Hepatocyte (in vitro differentiated cells): ENCODE data around the gene GEMIN5. TPM values are rescaled to one million over a fixed set of nuclear protein-coding genes. Genes with fewer than 3 reads are reported as not detected.
"Not testable (repeated sequence)": the region's sequence is repeated elsewhere in the genome, so short reads cannot be mapped to it uniquely, and the experiment has no call there.

Experiments used
- DNase-seq: peaks from one replicate; pipeline ENCODE4 v3.0.0-alpha.2; 2016; ENCODE audit warnings: low spot score
- H2AFZ ChIP-seq: fragments of 200-600 bp; sonication (generic); 2 replicates; pipeline ENCODE4 v1.6.0; 2016; ENCODE audit warnings: antibody characterized with exemption, mild to moderate bottlenecking
- H3K27ac ChIP-seq: fragments of 200-600 bp; sonication (generic); 2 replicates; pipeline ENCODE4 v1.5.1; 2016; ENCODE audit warnings: mild to moderate bottlenecking
- H3K27me3 ChIP-seq: fragments of 200-600 bp; sonication (generic); 2 replicates; pipeline ENCODE4 v1.6.1; 2016
- H3K36me3 ChIP-seq: fragments of 200-600 bp; sonication (generic); replicated peaks from 2 replicates; pipeline ENCODE4 v1.5.1; 2016; ENCODE audit warnings: low read depth; ENCODE audit not compliant: insufficient read depth
- H3K4me1 ChIP-seq: fragments of 200-600 bp; sonication (generic); 2 replicates; pipeline ENCODE4 v1.5.1; 2016; ENCODE audit warnings: mild to moderate bottlenecking, moderate library complexity; ENCODE audit not compliant: insufficient read depth
- H3K4me2 ChIP-seq: fragments of 200-600 bp; sonication (generic); 2 replicates; pipeline ENCODE4 v1.6.0; 2016
- H3K4me3 ChIP-seq: fragments of 200-600 bp; sonication (generic); 2 replicates; pipeline ENCODE4 v1.5.1; 2016; ENCODE audit warnings: mild to moderate bottlenecking
- H3K79me2 ChIP-seq: fragments of 200-600 bp; sonication (generic); 2 replicates; pipeline ENCODE4 v1.6.0; 2017; ENCODE audit warnings: mild to moderate bottlenecking
- H3K9me2 ChIP-seq: fragments of 200-600 bp; sonication (generic); replicated peaks from 2 replicates; pipeline ENCODE4 v1.6.0; 2017; ENCODE audit warnings: mild to moderate bottlenecking; ENCODE audit not compliant: insufficient read depth
- H3K9me3 ChIP-seq: fragments of 200-600 bp; sonication (generic); 2 replicates; pipeline ENCODE4 v1.5.1; 2016; ENCODE audit warnings: low read depth, mild to moderate bottlenecking
- H4K20me1 ChIP-seq: fragments of 200-600 bp; sonication (generic); 2 replicates; pipeline ENCODE4 v1.6.0; 2016; ENCODE audit warnings: mild to moderate bottlenecking; ENCODE audit not compliant: insufficient read depth, poor library complexity, severe bottlenecking
- EZH2 ChIP-seq: fragments of 200-600 bp; sonication (generic); IDR thresholded peaks from 2 replicates; pipeline ENCODE4 v1.6.1; 2016; ENCODE audit warnings: antibody characterized with exemption, mild to moderate bottlenecking, borderline replicate concordance
- EZH2phosphoT487 ChIP-seq: fragments of 200-600 bp; sonication (generic); IDR thresholded peaks from one replicate; pipeline ENCODE4 v1.6.1; 2018; ENCODE audit warnings: antibody characterized with exemption, mild to moderate bottlenecking, low read depth, moderate library complexity; ENCODE audit not compliant: unreplicated experiment, severe bottlenecking
- WGBS: methylation state at CpG from one replicate; pipeline ENCODE4 v1.1.6; 2016; ENCODE audit warnings: low lambda C conversion rate; ENCODE audit errors: missing lambda C conversion rate; 5-methylcytosine and 5-hydroxymethylcytosine counted together
- polyA plus RNA-seq: library from polyadenylated mRNA; unstranded; fragments of >200 nt; fragmentation: Nextera tagmentation; extraction: Ambion mirVana; gene quantifications from 2 replicates; pipeline ENCODE4 v1.2.1, GENCODE V29; 2016
- total RNA-seq: library from RNA; depleted of rRNA; stranded (reverse); fragments of >200 nt; gene quantifications from 2 replicates; pipeline ENCODE4 v1.2.3, GENCODE V29; 2014
- TF ChIP-seq, protein P1 (sequence below): fragments of 200-600 bp; sonication (generic); IDR thresholded peaks from 2 replicates; pipeline ENCODE4 v1.5.1; 2016; ENCODE audit warnings: antibody characterized with exemption, mild to moderate bottlenecking; ENCODE audit not compliant: poor library complexity

GEMIN5 gene
- total and polyA plus RNA-seq, 2 experiments from 2014 or later, result 6.2 to 12.1 TPM

DNA sequence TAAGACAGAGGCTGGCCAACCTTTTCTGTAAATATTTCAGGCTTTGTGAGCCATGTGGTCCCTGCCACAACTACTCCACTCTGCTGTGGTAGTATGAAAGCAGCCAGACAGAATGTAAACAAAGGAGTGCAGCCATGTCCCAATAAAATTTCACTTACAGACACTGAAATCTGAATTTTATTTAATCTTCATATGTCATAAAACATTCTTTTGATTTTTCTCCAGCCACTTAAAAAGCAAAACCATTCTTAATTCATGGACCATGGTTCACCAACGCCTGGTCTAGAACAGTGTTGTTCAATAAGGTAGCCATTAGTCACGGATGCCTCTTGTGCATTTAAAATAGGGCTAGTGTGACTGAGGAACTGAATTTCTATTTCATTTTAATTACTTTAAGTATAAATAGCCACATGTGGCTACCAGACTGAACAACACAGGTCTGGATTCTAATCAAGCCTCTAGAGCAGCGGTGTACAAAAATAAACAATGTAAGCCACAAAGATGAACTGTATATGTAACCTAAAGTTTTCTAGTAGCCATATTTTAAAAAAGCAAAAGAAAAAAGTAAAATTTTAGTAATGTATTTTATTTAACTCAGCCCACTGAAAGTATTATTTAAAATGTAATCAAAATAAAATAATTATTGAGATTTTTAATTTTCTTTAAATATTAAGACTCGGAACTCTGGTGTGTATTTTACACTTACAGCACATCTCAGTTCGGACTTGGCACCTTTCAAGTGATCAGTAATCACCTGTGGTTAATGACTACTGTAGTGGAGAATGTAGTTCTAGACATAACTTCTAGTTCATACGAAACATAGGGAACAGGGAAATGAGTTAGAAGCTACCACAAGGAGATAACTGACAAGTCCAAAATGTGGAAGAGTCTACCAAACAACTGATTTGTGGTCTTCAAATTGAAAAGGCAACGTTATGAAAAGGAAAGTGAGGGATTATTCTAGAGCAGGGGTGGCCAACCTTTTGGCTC lies 14.3 kb downstream of the GEMIN5 start:
- DNase-seq, result no peak
- 88% methylated on average over 7 of the region's 7 CpGs for WGBS
- TF ChIP-seq, protein P1, sequence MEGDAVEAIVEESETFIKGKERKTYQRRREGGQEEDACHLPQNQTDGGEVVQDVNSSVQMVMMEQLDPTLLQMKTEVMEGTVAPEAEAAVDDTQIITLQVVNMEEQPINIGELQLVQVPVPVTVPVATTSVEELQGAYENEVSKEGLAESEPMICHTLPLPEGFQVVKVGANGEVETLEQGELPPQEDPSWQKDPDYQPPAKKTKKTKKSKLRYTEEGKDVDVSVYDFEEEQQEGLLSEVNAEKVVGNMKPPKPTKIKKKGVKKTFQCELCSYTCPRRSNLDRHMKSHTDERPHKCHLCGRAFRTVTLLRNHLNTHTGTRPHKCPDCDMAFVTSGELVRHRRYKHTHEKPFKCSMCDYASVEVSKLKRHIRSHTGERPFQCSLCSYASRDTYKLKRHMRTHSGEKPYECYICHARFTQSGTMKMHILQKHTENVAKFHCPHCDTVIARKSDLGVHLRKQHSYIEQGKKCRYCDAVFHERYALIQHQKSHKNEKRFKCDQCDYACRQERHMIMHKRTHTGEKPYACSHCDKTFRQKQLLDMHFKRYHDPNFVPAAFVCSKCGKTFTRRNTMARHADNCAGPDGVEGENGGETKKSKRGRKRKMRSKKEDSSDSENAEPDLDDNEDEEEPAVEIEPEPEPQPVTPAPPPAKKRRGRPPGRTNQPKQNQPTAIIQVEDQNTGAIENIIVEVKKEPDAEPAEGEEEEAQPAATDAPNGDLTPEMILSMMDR, result no peak
- TF ChIP-seq EZH2phosphoT487 (no peak), EZH2 (no peak)
- Histone ChIP-seq H3K79me2 (no peaks in the 10 kb centered on the region), H3K27me3 (no peaks in the 10 kb centered on the region), H3K36me3 (no peaks in the 10 kb centered on the region), H4K20me1 (no peaks in the 10 kb centered on the region), H3K9me3 (no peaks in the 10 kb centered on the region), H3K27ac (no peak overlapping the region), H3K9me2 (no peaks in the 10 kb centered on the region), H3K4me3 (no peak overlapping the region), H3K4me1 (no peaks in the 10 kb centered on the region), H3K4me2 (no peak overlapping the region), H2AFZ (no peak overlapping the region)

DNA sequence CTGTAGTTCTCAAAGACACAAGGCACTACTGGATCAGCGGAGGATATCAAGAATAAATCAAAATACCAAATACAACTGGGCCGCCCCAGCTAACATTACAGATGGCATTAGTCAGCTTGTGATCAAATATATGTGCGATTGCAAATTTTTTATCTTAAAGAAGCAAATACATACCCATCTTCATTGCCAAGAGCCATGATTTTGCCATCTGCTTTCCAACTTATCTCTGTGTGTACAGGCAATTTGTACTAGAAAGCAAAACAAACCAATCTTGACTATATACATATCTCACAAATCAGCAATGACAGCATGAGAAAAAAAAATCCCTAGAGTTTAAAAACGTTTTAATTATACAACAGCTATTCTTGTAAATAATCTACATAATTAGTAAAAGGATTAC lies 20.3 kb downstream of the GEMIN5 start:
- Histone ChIP-seq H3K4me1 (no peaks in the 10 kb centered on the region), H3K36me3 (no peaks in the 10 kb centered on the region), H3K4me2 (no peak overlapping the region), H3K27me3 (no peaks in the 10 kb centered on the region), H3K9me2 (no peaks in the 10 kb centered on the region), H3K4me3 (no peak overlapping the region), H3K27ac (no peak overlapping the region), H3K79me2 (no peaks in the 10 kb centered on the region), H4K20me1 (no peaks in the 10 kb centered on the region), H3K9me3 (no peaks in the 10 kb centered on the region), H2AFZ (no peak overlapping the region)
- WGBS, result 86% methylated on average over 4 of the region's 4 CpGs
- DNase-seq, result no peak
- TF ChIP-seq, protein P1, result no peak
- no peak for TF ChIP-seq EZH2phosphoT487
- no peak for TF ChIP-seq EZH2

DNA sequence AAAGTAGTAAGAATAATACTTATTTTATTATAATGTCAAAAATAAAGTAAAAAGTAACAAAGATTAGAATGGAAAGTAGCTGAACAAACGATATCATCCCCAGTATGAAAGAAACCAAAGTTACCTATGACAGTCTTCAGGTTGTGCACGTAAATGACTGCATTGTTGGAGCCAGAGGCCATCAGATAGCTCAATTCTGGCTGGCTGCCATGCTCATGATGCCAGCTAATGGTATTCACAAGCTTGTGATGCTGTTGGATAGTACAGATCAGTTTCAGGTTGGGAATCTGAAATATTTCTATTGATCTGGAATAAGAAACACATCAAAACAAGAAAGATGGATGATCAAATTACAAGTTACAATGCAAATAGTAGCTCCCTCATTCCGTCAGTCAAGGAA lies 21.1 kb downstream of the GEMIN5 start:
- Histone ChIP-seq H3K9me2 (no peaks in the 10 kb centered on the region), H3K4me3 (no peak overlapping the region), H4K20me1 (no peaks in the 10 kb centered on the region), H3K27me3 (no peaks in the 10 kb centered on the region), H3K4me2 (no peak overlapping the region), H3K9me3 (no peaks in the 10 kb centered on the region), H3K79me2 (no peaks in the 10 kb centered on the region), H2AFZ (no peak overlapping the region), H3K4me1 (no peaks in the 10 kb centered on the region), H3K27ac (no peak overlapping the region), H3K36me3 (no peaks in the 10 kb centered on the region)
- 89% methylated on average over 3 of the region's 3 CpGs for WGBS
- TF ChIP-seq EZH2, result no peak
- TF ChIP-seq, protein P1, result no peak
- TF ChIP-seq EZH2phosphoT487, result no peak
- DNase-seq, result no peak

DNA sequence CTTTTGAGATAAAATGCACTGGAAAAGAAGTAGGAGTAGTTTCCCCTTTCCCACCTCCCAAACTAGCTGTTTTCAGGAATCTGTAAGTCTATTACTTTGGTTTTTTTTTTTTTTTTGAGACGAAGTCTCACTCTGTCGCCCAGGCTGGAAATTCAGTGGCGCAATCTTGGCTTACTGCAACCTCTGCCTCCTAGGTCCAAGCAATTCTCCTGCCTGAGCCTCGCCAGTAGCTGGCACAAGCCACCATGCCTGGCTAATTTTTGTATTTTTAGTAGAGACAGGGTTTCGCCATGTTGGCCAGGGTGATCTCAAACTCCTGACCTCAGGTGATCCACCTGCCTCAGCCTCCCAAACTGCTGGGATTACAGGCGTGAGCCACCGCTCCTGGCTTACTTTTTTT lies 32.4 kb downstream of the GEMIN5 start:
- H3K79me2 ChIP-seq, H3K4me2 ChIP-seq, H3K9me2 ChIP-seq, H3K36me3 ChIP-seq, H2AFZ ChIP-seq, DNase-seq, H3K9me3 ChIP-seq, H3K27ac ChIP-seq, H4K20me1 ChIP-seq, H3K4me3 ChIP-seq, H3K27me3 ChIP-seq, H3K4me1 ChIP-seq: not testable (repeated sequence)
- WGBS, result 95% methylated on average over 7 of the region's 7 CpGs
